Neural progenitor cell (in vitro differentiated cells): ENCODE results near the gene HSBP1L1. TPM values are rescaled to one million over a fixed set of nuclear protein-coding genes. Genes with fewer than 3 reads are reported as not detected.

Experiments used
- DNase-seq: peaks from one replicate; pipeline ENCODE4 v3.0.0-alpha.2; 2016; ENCODE audit warnings: low spot score
- H2AFZ ChIP-seq: fragments of 200-600 bp; sonication (generic); replicated peaks from 2 replicates; pipeline ENCODE4 v1.6.1; 2016; ENCODE audit warnings: antibody characterized with exemption
- H3F3A ChIP-seq: fragments of 200-600 bp; sonication (generic); 2 replicates; pipeline ENCODE4 v1.6.1; 2016; ENCODE audit warnings: antibody characterized with exemption, low read depth
- H3K27ac ChIP-seq: fragments of 200-600 bp; sonication (generic); 2 replicates; pipeline ENCODE4 v1.5.1; 2016; ENCODE audit warnings: mild to moderate bottlenecking
- H3K27me3 ChIP-seq: fragments of 200-600 bp; sonication (generic); 2 replicates; pipeline ENCODE4 v1.6.1; 2016; ENCODE audit warnings: mild to moderate bottlenecking, moderate library complexity
- H3K36me3 ChIP-seq: fragments of 200-600 bp; sonication (generic); 2 replicates; pipeline ENCODE4 v1.5.1; 2016
- H3K4me1 ChIP-seq: fragments of 200-600 bp; sonication (generic); 2 replicates; pipeline ENCODE4 v1.6.1; 2016; ENCODE audit warnings: mixed run types
- H3K4me2 ChIP-seq: fragments of 200-600 bp; sonication (generic); 2 replicates; pipeline ENCODE4 v1.6.1; 2016
- H3K4me3 ChIP-seq: fragments of 200-600 bp; sonication (generic); 2 replicates; pipeline ENCODE4 v1.5.1; 2016
- H3K79me2 ChIP-seq: fragments of 200-600 bp; sonication (generic); 2 replicates; pipeline ENCODE4 v1.6.1; 2016; ENCODE audit warnings: low read depth
- H3K9ac ChIP-seq: fragments of 200-600 bp; sonication (generic); 2 replicates; pipeline ENCODE4 v1.6.1; 2016
- H3K9me3 ChIP-seq: fragments of 200-600 bp; sonication (generic); 2 replicates; pipeline ENCODE4 v1.5.1; 2016; ENCODE audit warnings: low read depth
- H4K20me1 ChIP-seq: fragments of 200-600 bp; sonication (generic); 2 replicates; pipeline ENCODE4 v1.6.1; 2016; ENCODE audit warnings: low read depth
- H3K27ac Mint-ChIP-seq: 3 replicates; pipeline ENCODE4 v1.8.0; 2021; ENCODE audit warnings: mixed read lengths
- H3K27me3 Mint-ChIP-seq: 2 replicates; pipeline ENCODE4 v1.8.0; 2022; ENCODE audit warnings: low read depth, mild to moderate bottlenecking, inconsistent platforms, moderate library complexity, mixed read lengths; ENCODE audit not compliant: insufficient read depth
- H3K36me3 Mint-ChIP-seq: 3 replicates; pipeline ENCODE4 v1.8.0; 2021; ENCODE audit warnings: mixed read lengths
- H3K4me1 Mint-ChIP-seq: 3 replicates; pipeline ENCODE4 v1.8.0; 2021; ENCODE audit warnings: mixed read lengths
- H3K4me3 Mint-ChIP-seq: 3 replicates; pipeline ENCODE4 v1.8.0; 2021; ENCODE audit warnings: mild to moderate bottlenecking, moderate library complexity, mixed read lengths
- H3K9me3 Mint-ChIP-seq: 3 replicates; pipeline ENCODE4 v1.8.0; 2020; ENCODE audit warnings: mixed read lengths
- EZH2 ChIP-seq: fragments of 200-600 bp; sonication (generic); IDR thresholded peaks from 2 replicates; pipeline ENCODE4 v1.6.1; 2017; ENCODE audit warnings: antibody characterized with exemption, mild to moderate bottlenecking, moderate library complexity
- EZH2phosphoT487 ChIP-seq: fragments of 200-600 bp; sonication (generic); IDR thresholded peaks from 2 replicates; pipeline ENCODE4 v1.6.1; 2017; ENCODE audit warnings: antibody characterized with exemption
- total RNA-seq: library from RNA; depleted of rRNA; stranded (reverse); fragments of >200 nt; gene quantifications from 2 replicates; pipeline ENCODE4 v1.2.3, GENCODE V29; 2015; ENCODE audit warnings: low replicate concordance
- TF ChIP-seq, protein P1 (sequence below): fragments of 200-600 bp; sonication (generic); IDR thresholded peaks from 2 replicates; pipeline ENCODE4 v1.5.1; 2017; ENCODE audit warnings: antibody characterized with exemption, mild to moderate bottlenecking

Gene HSBP1L1
- total RNA-seq, 1 donor from 2014 or later, result not detected

DNA sequence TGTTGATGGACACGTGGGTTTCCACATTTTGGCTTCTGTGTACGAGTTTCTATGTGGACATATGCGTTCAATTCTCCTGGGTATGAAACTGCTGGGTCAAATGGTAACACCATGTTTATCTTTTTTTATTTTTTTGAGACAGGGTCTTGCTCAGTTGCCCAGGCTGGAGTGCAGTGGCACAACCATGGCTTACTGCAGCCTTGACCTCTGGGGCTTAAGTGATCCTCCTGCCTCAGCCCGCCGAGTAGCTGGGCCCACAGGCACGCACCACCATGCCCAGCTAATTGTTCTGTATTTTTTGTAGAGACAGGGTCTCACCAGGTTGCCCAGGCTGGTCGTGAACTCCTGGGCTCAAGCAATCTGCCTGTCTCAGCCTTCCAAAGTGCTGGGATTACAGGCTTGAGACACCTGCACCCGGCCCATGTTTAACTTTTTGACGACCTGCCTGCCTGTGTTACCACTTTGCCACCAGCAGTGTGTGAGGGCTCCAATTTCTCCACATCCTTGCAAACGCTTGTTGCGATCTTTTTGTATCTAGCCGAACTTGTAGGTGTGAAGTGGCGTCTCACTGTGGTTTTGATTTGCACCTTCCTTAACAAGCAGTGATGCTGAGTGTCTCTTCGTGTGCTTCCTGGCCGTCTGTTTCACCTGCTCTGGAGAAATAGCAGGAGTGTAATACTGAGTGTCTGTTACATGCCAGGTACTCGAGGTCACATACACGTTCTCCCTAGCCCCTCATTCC, 6.9 kb downstream of the HSBP1L1 start:
- Histone ChIP-seq H3K4me1 (no peaks in the 10 kb centered on the region), H3K27ac (no peak overlapping the region), H4K20me1 (peaks cover 60% of the 10 kb centered on the region), H3K9ac (no peak overlapping the region), H3K27me3 (no peaks in the 10 kb centered on the region), H2AFZ (no peak overlapping the region), H3K36me3 (peaks cover 6% of the 10 kb centered on the region), H3K9me3 (no peaks in the 10 kb centered on the region), H3K4me2 (no peak overlapping the region), H3K4me3 (no peak overlapping the region), H3F3A (peaks cover 11% of the 10 kb centered on the region), H3K79me2 (peaks cover 33% of the 10 kb centered on the region)
- Mint-ChIP-seq H3K27me3 (peaks cover 8% of the 10 kb centered on the region), H3K36me3 (peaks cover 28% of the 10 kb centered on the region), H3K9me3 (no peaks in the 10 kb centered on the region), H3K27ac (no peak overlapping the region), H3K4me3 (no peak overlapping the region), H3K4me1 (no peaks in the 10 kb centered on the region)
- no peak for DNase-seq
- TF ChIP-seq, protein P1, sequence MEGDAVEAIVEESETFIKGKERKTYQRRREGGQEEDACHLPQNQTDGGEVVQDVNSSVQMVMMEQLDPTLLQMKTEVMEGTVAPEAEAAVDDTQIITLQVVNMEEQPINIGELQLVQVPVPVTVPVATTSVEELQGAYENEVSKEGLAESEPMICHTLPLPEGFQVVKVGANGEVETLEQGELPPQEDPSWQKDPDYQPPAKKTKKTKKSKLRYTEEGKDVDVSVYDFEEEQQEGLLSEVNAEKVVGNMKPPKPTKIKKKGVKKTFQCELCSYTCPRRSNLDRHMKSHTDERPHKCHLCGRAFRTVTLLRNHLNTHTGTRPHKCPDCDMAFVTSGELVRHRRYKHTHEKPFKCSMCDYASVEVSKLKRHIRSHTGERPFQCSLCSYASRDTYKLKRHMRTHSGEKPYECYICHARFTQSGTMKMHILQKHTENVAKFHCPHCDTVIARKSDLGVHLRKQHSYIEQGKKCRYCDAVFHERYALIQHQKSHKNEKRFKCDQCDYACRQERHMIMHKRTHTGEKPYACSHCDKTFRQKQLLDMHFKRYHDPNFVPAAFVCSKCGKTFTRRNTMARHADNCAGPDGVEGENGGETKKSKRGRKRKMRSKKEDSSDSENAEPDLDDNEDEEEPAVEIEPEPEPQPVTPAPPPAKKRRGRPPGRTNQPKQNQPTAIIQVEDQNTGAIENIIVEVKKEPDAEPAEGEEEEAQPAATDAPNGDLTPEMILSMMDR, result no peak
- TF ChIP-seq EZH2phosphoT487, result no peak

DNA sequence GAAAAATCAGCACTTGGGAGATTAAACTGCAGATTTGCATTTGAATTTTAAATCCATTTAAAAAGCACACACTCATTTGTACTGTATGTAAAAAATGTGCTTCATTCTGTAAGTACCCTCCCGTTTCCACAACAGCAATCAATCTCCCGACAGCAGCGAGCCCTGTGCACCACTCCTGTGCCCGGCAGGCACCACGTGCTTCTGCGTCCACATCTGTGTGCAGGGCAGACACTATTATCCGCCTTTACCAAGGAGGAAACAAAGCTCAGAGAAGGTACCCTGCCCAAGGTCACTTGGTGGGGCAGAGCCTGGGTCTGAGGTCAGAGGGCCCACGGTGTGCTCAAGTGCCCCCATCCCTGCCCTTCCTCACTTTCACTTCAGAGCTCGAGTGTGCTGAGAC, 7.5 kb downstream of the HSBP1L1 start:
- no peak overlapping the region for H3K27ac ChIP-seq
- DNase-seq, result no peak
- Mint-ChIP-seq H3K27ac (no peak overlapping the region), H3K36me3 (peaks cover 28% of the 10 kb centered on the region), H3K4me3 (no peak overlapping the region), H3K27me3 (peaks cover 6% of the 10 kb centered on the region), H3K9me3 (no peaks in the 10 kb centered on the region), H3K4me1 (no peaks in the 10 kb centered on the region)
- peaks cover 6% of the 10 kb centered on the region for H3K36me3 ChIP-seq
- no peak overlapping the region for H3K4me3 ChIP-seq
- H3K4me1 ChIP-seq, result no peaks in the 10 kb centered on the region
- no peaks in the 10 kb centered on the region for H3K27me3 ChIP-seq
- H3K9me3 ChIP-seq, result no peaks in the 10 kb centered on the region
- H3F3A ChIP-seq, result peaks cover 8% of the 10 kb centered on the region
- TF ChIP-seq, protein P1, result no peak
- no peak for TF ChIP-seq EZH2
- no peak for TF ChIP-seq EZH2phosphoT487
- H4K20me1 ChIP-seq, result peaks cover 66% of the 10 kb centered on the region
- no peak overlapping the region for H3K4me2 ChIP-seq
- H2AFZ ChIP-seq, result no peak overlapping the region
- H3K79me2 ChIP-seq, result peaks cover 39% of the 10 kb centered on the region
- H3K9ac ChIP-seq, result no peak overlapping the region

DNA sequence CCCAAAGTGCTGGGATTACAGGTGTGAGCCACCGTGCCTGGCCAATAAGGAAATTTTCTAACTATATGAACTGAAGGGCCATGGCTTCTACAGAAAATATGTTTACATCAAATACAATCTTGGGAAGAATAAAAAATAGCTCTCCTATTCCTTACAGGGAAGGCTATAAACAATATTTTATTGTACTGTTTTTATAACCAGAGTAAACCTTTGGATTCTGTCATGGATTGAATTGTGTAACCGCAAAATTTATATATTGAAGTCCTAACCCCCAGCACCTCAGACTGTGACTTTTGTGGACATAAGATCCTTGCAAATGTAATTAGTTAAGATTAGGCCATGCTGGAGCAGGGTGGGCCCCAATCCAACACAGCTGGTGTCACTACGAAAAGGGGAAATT, 8.3 kb downstream of the HSBP1L1 start:
- no peaks in the 10 kb centered on the region for H3K9me3 Mint-ChIP-seq
- Histone ChIP-seq H3K4me2 (no peak overlapping the region), H4K20me1 (peaks cover 73% of the 10 kb centered on the region), H3K4me3 (no peak overlapping the region), H3K9me3 (no peaks in the 10 kb centered on the region), H3K79me2 (peaks cover 46% of the 10 kb centered on the region), H3K9ac (no peak overlapping the region), H3F3A (peaks cover 5% of the 10 kb centered on the region), H3K36me3 (peaks cover 6% of the 10 kb centered on the region), H3K4me1 (no peaks in the 10 kb centered on the region), H3K27me3 (no peaks in the 10 kb centered on the region), H3K27ac (no peak overlapping the region), H2AFZ (no peak overlapping the region)
- no peak for DNase-seq
- H3K36me3 Mint-ChIP-seq, result peaks cover 29% of the 10 kb centered on the region
- H3K4me3 Mint-ChIP-seq, result no peak overlapping the region
- peaks cover 6% of the 10 kb centered on the region for H3K27me3 Mint-ChIP-seq
- no peak for TF ChIP-seq EZH2phosphoT487
- TF ChIP-seq, protein P1, result no peak
- no peak for TF ChIP-seq EZH2
- H3K27ac Mint-ChIP-seq, result no peak overlapping the region
- H3K4me1 Mint-ChIP-seq, result no peaks in the 10 kb centered on the region
